A549 (cell line): ENCODE data around the gene RAB6C.
"Not testable (repeated sequence)": the region's sequence is repeated elsewhere in the genome, so short reads cannot be mapped to it uniquely, and the experiment has no call there.

ENCODE experiments used
- CTCF ChIP-seq: fragments of >200 bp; sonication (Bioruptor Twin); formaldehyde crosslinking; IDR thresholded peaks from 3 replicates; pipeline ENCODE4 v1.5.1; 2016
- ELK1 ChIP-seq: fragments of 150-350 bp; IDR thresholded peaks from 2 replicates; pipeline ENCODE4 v1.6.1; 2014; ENCODE audit warnings: low read depth, mild to moderate bottlenecking, low read length
- NR3C1 ChIP-seq: fragments of >200 bp; sonication (Bioruptor Twin); formaldehyde crosslinking; IDR thresholded peaks from 3 replicates; pipeline ENCODE4 v1.6.1; 2017
- RARB ChIP-seq: fragments of 250-450 bp; sonication (Bioruptor Pico); IDR thresholded peaks from 2 replicates; pipeline ENCODE4 v1.8.0; 2021; ENCODE audit warnings: mild to moderate bottlenecking, moderate library complexity

GRCh38 chr2:130005862-130006261 is 26.4 kb downstream of the RAB6C start:
- not testable (repeated sequence) for TF ChIP-seq CTCF; NR3C1; ELK1; RARB (CRISPR knock-in tag)
